Liver (tissue), 9 donors: Measurements from ENCODE around the gene PHYHD1. TPM values are rescaled to one million over a fixed set of nuclear protein-coding genes. Genes with fewer than 3 reads are reported as not detected.

Source experiments
- DNase-seq: peaks from one replicate; pipeline ENCODE4 v3.0.0-alpha.2; 2017; ENCODE audit warnings: low spot score
- H3K27ac ChIP-seq, 2 donors: one replicate each; pipeline ENCODE4 v1.7.0; 2013; ENCODE audit warnings: inconsistent platforms in 2 of 2, low read length in 2 of 2, control low read depth in 1 of 2, low read depth in 1 of 2, mild to moderate bottlenecking in 1 of 2
- H3K27me3 ChIP-seq, 4 donors: one replicate each; pipeline versions ENCODE4 v1.6.1 to v1.7.0; 2013; ENCODE audit warnings: low read length in 3 of 4, inconsistent platforms in 1 of 4, mild to moderate bottlenecking in 1 of 4, moderate library complexity in 1 of 4; ENCODE audit not compliant: control insufficient read depth in 4 of 4, insufficient read depth in 4 of 4
- H3K36me3 ChIP-seq, 4 donors: one replicate each; pipeline versions ENCODE4 v1.6.1 to v1.7.0; 2013; ENCODE audit warnings: low read length in 3 of 4, mild to moderate bottlenecking in 3 of 4, low read depth in 1 of 4, moderate library complexity in 1 of 4; ENCODE audit not compliant: control insufficient read depth in 4 of 4, insufficient read depth in 3 of 4
- H3K4me1 ChIP-seq, 4 donors: one replicate each; pipeline versions ENCODE4 v1.6.1 to v1.7.0; 2013; ENCODE audit warnings: low read length in 3 of 4, mild to moderate bottlenecking in 3 of 4, moderate library complexity in 1 of 4; ENCODE audit not compliant: control insufficient read depth in 4 of 4, insufficient read depth in 4 of 4
- H3K4me3 ChIP-seq, 3 donors: one replicate each; pipeline versions ENCODE4 v1.6.1 to v1.7.0; 2013; ENCODE audit warnings: low read length in 3 of 3, control low read depth in 1 of 3, low read depth in 1 of 3, mild to moderate bottlenecking in 1 of 3
- H3K9ac ChIP-seq, 2 donors: one replicate each; pipeline ENCODE4 v1.7.0; 2013; ENCODE audit warnings: low read length in 2 of 2, mild to moderate bottlenecking in 2 of 2, moderate library complexity in 2 of 2, control low read depth in 1 of 2, low read depth in 1 of 2
- H3K9me3 ChIP-seq, 4 donors: one replicate each; pipeline versions ENCODE4 v1.6.1 to v1.7.0; 2013; ENCODE audit warnings: low read length in 3 of 4; ENCODE audit not compliant: control insufficient read depth in 4 of 4
- EGR1 ChIP-seq, 2 donors: IDR thresholded peaks; 2 replicates each; pipeline ENCODE4 v1.6.1; 2016 to 2018; ENCODE audit warnings: antibody characterized with exemption in 2 of 2, low read depth in 2 of 2
- FOXA1 ChIP-seq: IDR thresholded peaks from 2 replicates; pipeline ENCODE4 v1.6.1; 2016; ENCODE audit warnings: antibody characterized with exemption
- FOXA2 ChIP-seq: IDR thresholded peaks from 2 replicates; pipeline ENCODE4 v1.6.1; 2016; ENCODE audit warnings: antibody characterized with exemption
- GABPA ChIP-seq, 2 donors: IDR thresholded peaks in 1 of 2; conservative IDR thresholded peaks in 1 of 2; 2 replicates each; pipeline ENCODE4 v1.6.1; 2016; ENCODE audit warnings: antibody characterized with exemption in 2 of 2, mild to moderate bottlenecking in 1 of 2, moderate library complexity in 1 of 2
- HNF4A ChIP-seq, 2 donors: conservative IDR thresholded peaks; 2 replicates each; pipeline ENCODE4 v1.6.1; 2016; ENCODE audit warnings: antibody characterized with exemption in 2 of 2, mild to moderate bottlenecking in 2 of 2
- HNF4G ChIP-seq: IDR thresholded peaks from 2 replicates; pipeline ENCODE4 v1.6.1; 2016; ENCODE audit warnings: antibody characterized with exemption
- JUND ChIP-seq, 2 donors: IDR thresholded peaks; 2 replicates each; pipeline ENCODE4 v1.6.1; 2016; ENCODE audit warnings: antibody characterized with exemption in 2 of 2
- NR2F2 ChIP-seq: IDR thresholded peaks from 2 replicates; pipeline ENCODE4 v1.6.1; 2016; ENCODE audit warnings: antibody characterized with exemption
- RAD21 ChIP-seq, 2 donors: IDR thresholded peaks; 2 replicates each; pipeline ENCODE4 v1.6.1; 2016; ENCODE audit warnings: antibody characterized with exemption in 2 of 2, mild to moderate bottlenecking in 2 of 2
- RXRA ChIP-seq, 2 donors: IDR thresholded peaks; 2 replicates each; pipeline ENCODE4 v1.6.1; 2017 to 2018; ENCODE audit warnings: antibody characterized with exemption in 2 of 2, mild to moderate bottlenecking in 1 of 2
- SP1 ChIP-seq: IDR thresholded peaks from 2 replicates; pipeline ENCODE4 v1.6.1; 2018; ENCODE audit warnings: antibody characterized with exemption, mild to moderate bottlenecking
- TAF1 ChIP-seq: conservative IDR thresholded peaks from 2 replicates; pipeline ENCODE4 v1.6.1; 2016; ENCODE audit warnings: antibody characterized with exemption, mild to moderate bottlenecking
- YY1 ChIP-seq: IDR thresholded peaks from 2 replicates; pipeline ENCODE4 v1.6.1; 2016; ENCODE audit warnings: antibody characterized with exemption, mild to moderate bottlenecking
- WGBS: extraction: QIAGEN DNeasy Blood & Tissue Kit; methylation state at CpG from one replicate; pipeline ENCODE4 v1.1.7; 2013; 5-methylcytosine and 5-hydroxymethylcytosine counted together
- polyA plus RNA-seq, 2 donors: library from polyadenylated mRNA; stranded (reverse) in 1 of 2; unstranded in 1 of 2; fragments of 200-250 nt in 1 of 2; fragments of >200 nt in 1 of 2; fragmentation: Nextera tagmentation in 1 of 2; extraction: Ambion mirVana in 1 of 2; gene quantifications; one replicate each; pipeline versions ENCODE4 v1.2.1 to v1.2.3, GENCODE V29; 2013 to 2015
- total RNA-seq, 2 donors: library from RNA; depleted of rRNA; stranded (reverse); fragments of >200 nt; gene quantifications; one replicate each; pipeline ENCODE4 v1.2.3, GENCODE V29; 2014
- TF ChIP-seq, protein P1 (sequence below): IDR thresholded peaks from 2 replicates; pipeline ENCODE4 v1.6.1; 2016; ENCODE audit warnings: antibody characterized with exemption
- TF ChIP-seq, protein P2 (sequence below): IDR thresholded peaks from 2 replicates; pipeline ENCODE4 v1.6.1; 2016; ENCODE audit warnings: antibody characterized with exemption
- TF ChIP-seq, protein P3 (sequence below): fragments of 150-350 bp; IDR thresholded peaks from 2 replicates; pipeline ENCODE4 v1.5.1; 2017; ENCODE audit warnings: improper control_type of control experiment, low read depth, low read length; ENCODE audit not compliant: missing input control
- TF ChIP-seq, protein P4 (sequence below): IDR thresholded peaks from 2 replicates; pipeline ENCODE4 v1.6.1; 2016; ENCODE audit warnings: antibody characterized with exemption, mild to moderate bottlenecking
- TF ChIP-seq, protein P5 (sequence below): IDR thresholded peaks from 2 replicates; pipeline ENCODE4 v1.6.1; 2016; ENCODE audit warnings: antibody characterized with exemption
- donor health status: healthy.
- donor health status: healthy.
- donor health status: healthy.
- donor health status: healthy.
- donor health status: healthy.

Gene PHYHD1
- total and polyA plus RNA-seq, 4 donors: 9.2 to 72.8 (median 31.3) TPM

DNA sequence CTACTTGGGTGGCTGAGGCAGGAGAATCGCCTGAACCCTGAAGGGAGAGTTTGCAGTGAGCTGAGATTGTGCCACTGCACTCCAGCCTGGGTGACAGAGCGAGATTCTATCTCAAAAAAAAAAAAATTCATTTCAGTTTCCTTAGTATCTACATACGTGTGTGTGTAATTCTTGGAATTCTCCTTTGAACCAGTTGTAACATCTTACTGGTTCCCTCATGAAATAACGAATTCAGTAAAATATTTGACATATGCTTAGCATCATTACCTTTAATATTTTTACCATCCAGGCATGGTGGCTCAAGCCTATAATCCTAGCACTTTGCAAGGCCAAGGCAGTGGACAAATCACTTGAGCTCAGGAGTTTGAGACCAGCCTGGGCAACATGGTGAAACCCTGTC is 8.8 kb downstream of the PHYHD1 start:
- H3K4me3 ChIP-seq: no peak overlapping the region
- no peak overlapping the region for H3K27ac ChIP-seq
- WGBS: 91% methylated on average over 4 of the region's 4 CpGs
- no peak for DNase-seq
- peaks cover 0 to 14% (median 9%) of the 10 kb centered on the region in 4 donors for H3K4me1 ChIP-seq
- H3K27me3 ChIP-seq: no peaks in the 10 kb centered on the region
- no peak overlapping the region for H3K9ac ChIP-seq
- TF ChIP-seq HNF4G (no peak), JUND (IDR thresholded peaks at IDR 0.05) (no peak), HNF4A (conservative IDR thresholded peaks at IDR 0.05) (no peak), GABPA (IDR thresholded peaks at IDR 0.05 in 1 of 2, conservative IDR thresholded peaks at IDR 0.05 in 1 of 2) (no peak), RAD21 (IDR thresholded peaks at IDR 0.05) (no peak), FOXA2 (no peak), EGR1 (IDR thresholded peaks at IDR 0.05; ENCODE audit: low read depth in 2 of 2) (no peak), FOXA1 (no peak), SP1 (no peak), NR2F2 (no peak), RXRA (IDR thresholded peaks at IDR 0.05) (no peak), YY1 (no peak), TAF1 (no peak)
- TF ChIP-seq, protein P1, sequence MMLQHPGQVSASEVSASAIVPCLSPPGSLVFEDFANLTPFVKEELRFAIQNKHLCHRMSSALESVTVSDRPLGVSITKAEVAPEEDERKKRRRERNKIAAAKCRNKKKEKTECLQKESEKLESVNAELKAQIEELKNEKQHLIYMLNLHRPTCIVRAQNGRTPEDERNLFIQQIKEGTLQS: no peak
- TF ChIP-seq, protein P2, sequence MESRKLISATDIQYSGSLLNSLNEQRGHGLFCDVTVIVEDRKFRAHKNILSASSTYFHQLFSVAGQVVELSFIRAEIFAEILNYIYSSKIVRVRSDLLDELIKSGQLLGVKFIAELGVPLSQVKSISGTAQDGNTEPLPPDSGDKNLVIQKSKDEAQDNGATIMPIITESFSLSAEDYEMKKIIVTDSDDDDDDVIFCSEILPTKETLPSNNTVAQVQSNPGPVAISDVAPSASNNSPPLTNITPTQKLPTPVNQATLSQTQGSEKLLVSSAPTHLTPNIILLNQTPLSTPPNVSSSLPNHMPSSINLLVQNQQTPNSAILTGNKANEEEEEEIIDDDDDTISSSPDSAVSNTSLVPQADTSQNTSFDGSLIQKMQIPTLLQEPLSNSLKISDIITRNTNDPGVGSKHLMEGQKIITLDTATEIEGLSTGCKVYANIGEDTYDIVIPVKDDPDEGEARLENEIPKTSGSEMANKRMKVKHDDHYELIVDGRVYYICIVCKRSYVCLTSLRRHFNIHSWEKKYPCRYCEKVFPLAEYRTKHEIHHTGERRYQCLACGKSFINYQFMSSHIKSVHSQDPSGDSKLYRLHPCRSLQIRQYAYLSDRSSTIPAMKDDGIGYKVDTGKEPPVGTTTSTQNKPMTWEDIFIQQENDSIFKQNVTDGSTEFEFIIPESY: no peak
- TF ChIP-seq, protein P3, sequence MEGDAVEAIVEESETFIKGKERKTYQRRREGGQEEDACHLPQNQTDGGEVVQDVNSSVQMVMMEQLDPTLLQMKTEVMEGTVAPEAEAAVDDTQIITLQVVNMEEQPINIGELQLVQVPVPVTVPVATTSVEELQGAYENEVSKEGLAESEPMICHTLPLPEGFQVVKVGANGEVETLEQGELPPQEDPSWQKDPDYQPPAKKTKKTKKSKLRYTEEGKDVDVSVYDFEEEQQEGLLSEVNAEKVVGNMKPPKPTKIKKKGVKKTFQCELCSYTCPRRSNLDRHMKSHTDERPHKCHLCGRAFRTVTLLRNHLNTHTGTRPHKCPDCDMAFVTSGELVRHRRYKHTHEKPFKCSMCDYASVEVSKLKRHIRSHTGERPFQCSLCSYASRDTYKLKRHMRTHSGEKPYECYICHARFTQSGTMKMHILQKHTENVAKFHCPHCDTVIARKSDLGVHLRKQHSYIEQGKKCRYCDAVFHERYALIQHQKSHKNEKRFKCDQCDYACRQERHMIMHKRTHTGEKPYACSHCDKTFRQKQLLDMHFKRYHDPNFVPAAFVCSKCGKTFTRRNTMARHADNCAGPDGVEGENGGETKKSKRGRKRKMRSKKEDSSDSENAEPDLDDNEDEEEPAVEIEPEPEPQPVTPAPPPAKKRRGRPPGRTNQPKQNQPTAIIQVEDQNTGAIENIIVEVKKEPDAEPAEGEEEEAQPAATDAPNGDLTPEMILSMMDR: no peak
- TF ChIP-seq, protein P4, sequence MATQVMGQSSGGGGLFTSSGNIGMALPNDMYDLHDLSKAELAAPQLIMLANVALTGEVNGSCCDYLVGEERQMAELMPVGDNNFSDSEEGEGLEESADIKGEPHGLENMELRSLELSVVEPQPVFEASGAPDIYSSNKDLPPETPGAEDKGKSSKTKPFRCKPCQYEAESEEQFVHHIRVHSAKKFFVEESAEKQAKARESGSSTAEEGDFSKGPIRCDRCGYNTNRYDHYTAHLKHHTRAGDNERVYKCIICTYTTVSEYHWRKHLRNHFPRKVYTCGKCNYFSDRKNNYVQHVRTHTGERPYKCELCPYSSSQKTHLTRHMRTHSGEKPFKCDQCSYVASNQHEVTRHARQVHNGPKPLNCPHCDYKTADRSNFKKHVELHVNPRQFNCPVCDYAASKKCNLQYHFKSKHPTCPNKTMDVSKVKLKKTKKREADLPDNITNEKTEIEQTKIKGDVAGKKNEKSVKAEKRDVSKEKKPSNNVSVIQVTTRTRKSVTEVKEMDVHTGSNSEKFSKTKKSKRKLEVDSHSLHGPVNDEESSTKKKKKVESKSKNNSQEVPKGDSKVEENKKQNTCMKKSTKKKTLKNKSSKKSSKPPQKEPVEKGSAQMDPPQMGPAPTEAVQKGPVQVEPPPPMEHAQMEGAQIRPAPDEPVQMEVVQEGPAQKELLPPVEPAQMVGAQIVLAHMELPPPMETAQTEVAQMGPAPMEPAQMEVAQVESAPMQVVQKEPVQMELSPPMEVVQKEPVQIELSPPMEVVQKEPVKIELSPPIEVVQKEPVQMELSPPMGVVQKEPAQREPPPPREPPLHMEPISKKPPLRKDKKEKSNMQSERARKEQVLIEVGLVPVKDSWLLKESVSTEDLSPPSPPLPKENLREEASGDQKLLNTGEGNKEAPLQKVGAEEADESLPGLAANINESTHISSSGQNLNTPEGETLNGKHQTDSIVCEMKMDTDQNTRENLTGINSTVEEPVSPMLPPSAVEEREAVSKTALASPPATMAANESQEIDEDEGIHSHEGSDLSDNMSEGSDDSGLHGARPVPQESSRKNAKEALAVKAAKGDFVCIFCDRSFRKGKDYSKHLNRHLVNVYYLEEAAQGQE: no peak
- TF ChIP-seq, protein P5, sequence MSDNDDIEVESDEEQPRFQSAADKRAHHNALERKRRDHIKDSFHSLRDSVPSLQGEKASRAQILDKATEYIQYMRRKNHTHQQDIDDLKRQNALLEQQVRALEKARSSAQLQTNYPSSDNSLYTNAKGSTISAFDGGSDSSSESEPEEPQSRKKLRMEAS: no peak
- H3K9me3 ChIP-seq: no peaks in the 10 kb centered on the region
- peaks cover 0 to 4% (median 3%) of the 10 kb centered on the region in 4 donors for H3K36me3 ChIP-seq
